ENCODE data around the gene TMEM240.
A peak's percentile ranks its signal among the peaks of the same experiment; 100 is the strongest.

The TMEM240 gene

DNA sequence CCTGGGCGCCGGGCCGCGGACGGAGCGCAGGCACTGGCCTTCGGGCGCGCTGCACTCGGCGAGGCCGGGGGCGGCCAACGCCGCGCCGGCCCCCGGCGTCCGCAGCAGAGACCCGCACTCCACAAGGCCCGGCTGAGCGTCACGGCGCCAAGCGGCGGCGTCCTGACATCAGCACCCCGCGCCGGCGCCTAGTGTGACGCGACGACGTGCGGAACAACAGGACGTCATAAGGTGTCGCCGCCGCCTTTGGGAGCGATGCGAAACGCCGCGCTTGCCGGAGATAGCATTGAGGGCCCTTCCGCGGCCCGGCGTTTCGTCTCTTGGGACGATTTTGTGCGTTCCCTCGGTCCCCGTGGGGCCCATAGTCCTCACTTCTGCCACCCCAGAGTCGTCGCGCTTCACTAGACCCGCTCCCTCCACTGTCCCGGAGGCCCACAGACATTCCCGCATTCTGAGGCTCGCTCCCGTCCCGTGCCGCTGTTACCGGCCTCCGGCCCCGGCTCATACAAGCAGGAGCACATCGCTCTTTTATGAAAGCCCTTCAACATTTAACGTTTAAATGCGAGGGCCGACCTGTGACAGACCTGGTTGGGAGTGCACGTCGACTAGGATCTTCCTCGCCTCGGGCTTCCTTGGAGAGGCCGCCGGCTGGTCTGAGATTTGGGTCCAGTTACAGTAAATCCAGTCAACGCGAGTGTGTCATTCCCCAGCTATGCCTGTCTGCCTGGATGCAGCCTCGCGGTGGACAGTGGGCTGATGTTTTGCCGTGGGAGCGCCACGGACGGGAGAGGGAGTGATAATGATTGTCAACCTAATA, 34.5 kb upstream of the TMEM240 start, which contains the start of gene SSU72:
SSU72 (minus strand) TSS at position 143 of the 817 bp plus-strand sequence. CDS start 306 bp downstream, outside the sequence.
- peak; percentile 98 for DNase-seq (ENCODE audit: extremely low spot score)
- ChIA-PET POLR2A (no interaction called here), CTCF (no interaction called here)
- TF ChIP-seq, protein P1, sequence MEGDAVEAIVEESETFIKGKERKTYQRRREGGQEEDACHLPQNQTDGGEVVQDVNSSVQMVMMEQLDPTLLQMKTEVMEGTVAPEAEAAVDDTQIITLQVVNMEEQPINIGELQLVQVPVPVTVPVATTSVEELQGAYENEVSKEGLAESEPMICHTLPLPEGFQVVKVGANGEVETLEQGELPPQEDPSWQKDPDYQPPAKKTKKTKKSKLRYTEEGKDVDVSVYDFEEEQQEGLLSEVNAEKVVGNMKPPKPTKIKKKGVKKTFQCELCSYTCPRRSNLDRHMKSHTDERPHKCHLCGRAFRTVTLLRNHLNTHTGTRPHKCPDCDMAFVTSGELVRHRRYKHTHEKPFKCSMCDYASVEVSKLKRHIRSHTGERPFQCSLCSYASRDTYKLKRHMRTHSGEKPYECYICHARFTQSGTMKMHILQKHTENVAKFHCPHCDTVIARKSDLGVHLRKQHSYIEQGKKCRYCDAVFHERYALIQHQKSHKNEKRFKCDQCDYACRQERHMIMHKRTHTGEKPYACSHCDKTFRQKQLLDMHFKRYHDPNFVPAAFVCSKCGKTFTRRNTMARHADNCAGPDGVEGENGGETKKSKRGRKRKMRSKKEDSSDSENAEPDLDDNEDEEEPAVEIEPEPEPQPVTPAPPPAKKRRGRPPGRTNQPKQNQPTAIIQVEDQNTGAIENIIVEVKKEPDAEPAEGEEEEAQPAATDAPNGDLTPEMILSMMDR (IDR thresholded peaks at IDR 0.05; ENCODE audit: control extremely low read depth, extremely low read depth, low read depth, missing control alignments) = no peak

DNA sequence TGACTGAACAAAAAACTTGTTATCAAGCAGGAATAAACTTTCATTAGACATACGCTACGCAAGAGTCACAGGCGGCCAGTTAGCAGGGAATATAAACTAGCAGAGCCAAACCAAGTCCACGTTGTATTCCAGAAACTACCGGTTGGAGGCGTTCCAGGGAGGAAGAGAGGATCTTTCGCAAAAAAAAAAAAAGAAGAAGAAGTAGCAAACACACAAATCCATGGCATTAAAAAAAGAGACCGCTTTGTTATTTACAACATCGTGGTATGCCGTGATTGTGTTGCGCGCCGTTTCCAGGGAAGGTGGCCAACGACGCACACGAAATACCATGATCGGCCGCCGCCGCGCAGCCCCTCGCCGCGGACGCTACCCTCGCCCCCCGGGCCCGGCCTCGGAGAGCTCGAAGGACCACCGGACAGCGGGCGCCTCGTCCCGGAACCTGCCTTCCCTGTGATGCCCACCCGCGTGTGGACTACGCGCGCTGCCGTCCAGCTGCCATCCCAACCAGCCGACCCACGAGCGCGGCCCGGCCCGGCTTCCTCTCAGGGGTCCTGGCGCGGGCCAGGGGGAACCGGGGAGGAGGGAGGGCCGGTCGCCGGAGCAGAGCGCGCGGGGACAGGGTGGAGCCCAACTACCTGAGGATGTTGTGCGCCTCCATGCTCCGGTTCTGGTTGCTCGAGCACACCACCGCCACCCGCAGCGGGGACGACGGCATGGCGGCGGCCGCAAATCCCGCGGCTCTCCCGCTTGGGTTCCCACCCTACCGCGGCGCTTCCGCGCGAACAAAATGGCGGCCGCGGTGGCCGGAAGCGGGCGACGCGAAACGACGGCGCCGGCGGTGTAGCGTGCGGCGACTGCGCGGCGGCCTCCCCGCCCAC, 33.7 kb upstream of the TMEM240 start:
- TF ChIP-seq, protein P1 (IDR thresholded peaks at IDR 0.05; ENCODE audit: control extremely low read depth, extremely low read depth, low read depth, missing control alignments) = no peak
- ChIA-PET CTCF (no interaction called here), POLR2A (no interaction called here)
- peak; percentile 87 for DNase-seq (ENCODE audit: extremely low spot score)

DNA sequence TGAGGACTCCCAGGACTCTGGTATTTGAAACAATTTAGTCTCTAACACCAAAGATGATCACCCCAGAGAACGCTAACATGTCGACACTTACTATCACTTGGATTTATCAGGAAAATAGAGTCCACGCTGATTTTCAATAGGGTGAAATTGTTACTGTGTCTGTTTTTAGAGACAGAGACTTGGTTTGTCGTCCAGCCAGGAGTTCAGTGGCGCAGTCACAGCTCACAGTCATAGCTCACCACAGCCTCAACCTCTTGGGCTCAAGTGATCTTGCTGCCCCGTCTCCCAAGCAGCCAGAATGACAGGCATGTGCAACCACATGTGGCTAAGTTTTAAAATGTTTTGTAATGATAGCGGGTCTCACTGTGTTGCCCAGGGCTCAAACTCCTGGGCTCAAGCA, 28.9 kb upstream of the TMEM240 start:
- POLR2A ChIA-PET = no interaction called here
- TF ChIP-seq, protein P1 (IDR thresholded peaks at IDR 0.05; ENCODE audit: control extremely low read depth, extremely low read depth, low read depth, missing control alignments) = no peak
- no peak for DNase-seq (ENCODE audit: extremely low spot score)
- CTCF ChIA-PET = no interaction called here

DNA sequence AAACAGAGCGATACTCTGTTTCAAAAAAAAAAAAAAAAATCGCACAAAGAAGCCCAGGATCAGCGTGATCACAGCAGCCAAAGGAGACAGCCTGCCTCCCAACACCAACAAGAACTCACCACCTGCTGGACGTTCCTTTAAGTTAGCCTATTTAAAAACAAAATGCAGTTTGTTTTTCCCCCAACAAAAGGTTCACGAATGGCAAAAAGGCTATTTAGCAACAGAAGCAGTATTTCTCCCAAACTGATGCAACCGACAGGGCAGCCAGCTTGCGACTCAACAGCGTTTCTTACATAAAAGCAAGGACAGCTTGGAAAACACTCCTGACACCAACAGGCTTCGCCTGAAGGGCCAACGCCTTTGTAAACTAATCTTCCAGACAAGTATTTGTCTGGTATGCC, 27.5 kb upstream of the TMEM240 start:
- ChIA-PET POLR2A (no interaction called here), CTCF (no interaction called here)
- TF ChIP-seq, protein P1 (IDR thresholded peaks at IDR 0.05; ENCODE audit: control extremely low read depth, extremely low read depth, low read depth, missing control alignments) = no peak
- no peak for DNase-seq (ENCODE audit: extremely low spot score)

DNA sequence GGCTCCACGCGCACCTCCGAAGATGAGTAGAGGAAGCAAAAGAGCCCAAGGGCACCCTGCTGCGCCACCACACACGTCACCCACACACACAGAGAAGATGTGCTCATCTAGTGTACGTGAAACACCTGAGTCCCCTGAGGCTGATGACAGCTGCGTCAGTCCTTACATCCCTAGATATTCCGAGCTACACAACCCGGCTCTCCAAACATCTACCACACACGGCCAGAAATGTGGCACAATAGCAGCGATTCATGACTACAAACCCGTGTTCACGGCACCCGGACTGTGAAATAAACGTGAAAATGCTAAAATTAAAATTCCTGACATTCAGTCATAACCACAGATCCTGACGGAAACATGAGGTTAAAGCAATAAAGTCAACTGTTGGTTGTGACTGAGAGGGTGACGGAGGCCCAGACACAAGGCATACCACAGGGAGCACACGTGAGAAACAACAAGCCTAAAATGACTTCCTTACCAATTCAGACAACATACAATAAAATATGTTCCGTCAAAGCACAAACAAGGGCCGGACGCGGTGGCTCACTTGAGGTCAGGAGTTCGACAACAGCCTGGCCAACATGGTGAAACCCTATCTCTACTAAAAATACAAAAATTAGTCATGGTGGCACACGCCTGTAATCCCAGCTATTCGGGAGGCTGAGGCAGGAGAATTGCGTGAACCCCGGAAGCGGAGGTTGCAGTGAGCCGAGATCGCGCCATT, 26.9 kb upstream of the TMEM240 start:
- TF ChIP-seq, protein P1 (IDR thresholded peaks at IDR 0.05; ENCODE audit: control extremely low read depth, extremely low read depth, low read depth, missing control alignments) = no peak
- ChIA-PET CTCF (no interaction called here), POLR2A (no interaction called here)
- DNase-seq (ENCODE audit: extremely low spot score) = no peak

DNA sequence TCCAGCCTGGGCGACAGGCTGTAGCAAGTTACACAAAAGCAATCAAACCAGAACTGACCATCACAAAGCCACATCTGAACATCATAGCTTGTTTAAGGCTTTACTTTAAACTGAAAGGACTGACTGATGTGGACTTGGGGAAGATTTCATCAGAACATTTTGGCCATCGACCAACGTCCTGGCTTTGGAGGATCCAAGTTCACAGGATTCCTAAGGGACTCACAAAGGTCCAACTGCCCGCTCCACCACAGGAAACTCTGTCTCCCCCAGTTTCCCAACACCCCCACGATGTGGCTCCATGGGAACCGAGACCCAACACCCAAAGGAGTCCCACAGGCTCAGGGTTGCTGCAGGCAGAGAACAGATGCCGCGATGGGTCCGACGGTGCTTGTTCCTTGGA, 24.9 kb upstream of the TMEM240 start:
- CTCF ChIA-PET = interaction anchor here (1.2 to 1.9 kb wide), 2 partner anchors 11 to 60 kb away, joined by 3 to 5 read pairs; no protein-coding TSS in a partner anchor
- POLR2A ChIA-PET = no interaction called here
- no peak for DNase-seq (ENCODE audit: extremely low spot score)
- TF ChIP-seq, protein P1 (IDR thresholded peaks at IDR 0.05; ENCODE audit: control extremely low read depth, extremely low read depth, low read depth, missing control alignments) = no peak
